GM21390 (cell line): ENCODE results near the gene ZAR1L.

Experiments used
- ATAC-seq: cut with Tn5 transposase; IDR thresholded peaks from one replicate; pipeline ENCODE4 v1.9.1; 2021; ENCODE audit not compliant: unreplicated experiment

ZAR1L gene

GRCh38 chr13:32302461-32302860 is 12.7 kb downstream of the ZAR1L start:
- no peak for ATAC-seq

- ATAC-seq, result no peak
These were observed 14.2 kb downstream of the ZAR1L start for GRCh38 chr13:32300920-32301319.

GRCh38 chr13:32300406-32300805 is 14.8 kb downstream of the ZAR1L start:
- no peak for ATAC-seq

- ATAC-seq, result no peak
These were observed 15.3 kb downstream of the ZAR1L start for GRCh38 chr13:32299893-32300292.

- no peak for ATAC-seq
These were observed 16.5 kb downstream of the ZAR1L start for GRCh38 chr13:32298695-32299094.

- ATAC-seq, result no peak
These were observed 18.0 kb downstream of the ZAR1L start for GRCh38 chr13:32297206-32297605.

GRCh38 chr13:32285633-32285965 is 29.6 kb downstream of the ZAR1L start:
- no peak for ATAC-seq

GRCh38 chr13:32284927-32285632 is 30.1 kb downstream of the ZAR1L start:
- no peak for ATAC-seq

- no peak for ATAC-seq
These were observed 33.0 kb downstream of the ZAR1L start for GRCh38 chr13:32282096-32282711.

- no peak for ATAC-seq
These were observed 34.1 kb downstream of the ZAR1L start for GRCh38 chr13:32281096-32281495.

- ATAC-seq, result no peak
These were observed 36.7 kb downstream of the ZAR1L start for GRCh38 chr13:32278426-32278825.

- no peak for ATAC-seq
These were observed 37.3 kb downstream of the ZAR1L start for GRCh38 chr13:32277839-32278238.

GRCh38 chr13:32272021-32272683 is 43.0 kb downstream of the ZAR1L start:
- ATAC-seq, result no peak

GRCh38 chr13:32267836-32268439 is 47.2 kb downstream of the ZAR1L start:
- ATAC-seq, result peak; percentile 96

- ATAC-seq, result no peak
These were observed 49.0 kb downstream of the ZAR1L start for GRCh38 chr13:32266130-32266529.

GRCh38 chr13:32265726-32266125 is 49.4 kb downstream of the ZAR1L start:
- ATAC-seq, result no peak

GRCh38 chr13:32264407-32264806 is 50.8 kb downstream of the ZAR1L start:
- ATAC-seq, result no peak

- no peak for ATAC-seq
These were observed 52.5 kb downstream of the ZAR1L start for GRCh38 chr13:32262619-32263018.

- no peak for ATAC-seq
These were observed 53.0 kb downstream of the ZAR1L start for GRCh38 chr13:32262165-32262564.

- ATAC-seq, result no peak
These were observed 53.6 kb downstream of the ZAR1L start for GRCh38 chr13:32261567-32261966.

- no peak for ATAC-seq
These were observed 56.0 kb downstream of the ZAR1L start for GRCh38 chr13:32259116-32259515.

GRCh38 chr13:32257649-32258048 is 57.5 kb downstream of the ZAR1L start:
- no peak for ATAC-seq
